Left ventricle myocardium inferior (tissue), 1 donor: ENCODE measurements around the gene LMCD1. TPM values are rescaled to one million over a fixed set of nuclear protein-coding genes. Genes with fewer than 3 reads are reported as not detected.

Experiments used
- DNase-seq: peaks from one replicate; pipeline ENCODE4 v3.0.0-alpha.2; 2020
- H3K27ac ChIP-seq: fragments of 200-600 bp; replicated peaks from 2 replicates; pipeline ENCODE4 v1.8.0; 2021
- H3K27me3 ChIP-seq: fragments of 200-600 bp; 2 replicates; pipeline ENCODE4 v1.8.0; 2021; ENCODE audit warnings: low read depth
- H3K36me3 ChIP-seq: fragments of 200-600 bp; 2 replicates; pipeline ENCODE4 v1.8.0; 2021
- H3K4me1 ChIP-seq: fragments of 200-600 bp; 2 replicates; pipeline ENCODE4 v1.8.0; 2021
- H3K4me3 ChIP-seq: fragments of 200-600 bp; 2 replicates; pipeline ENCODE4 v1.8.0; 2021; ENCODE audit warnings: mild to moderate bottlenecking, moderate library complexity
- H3K9me3 ChIP-seq: fragments of 200-600 bp; replicated peaks from 2 replicates; pipeline ENCODE4 v1.8.0; 2021
- intact Hi-C: fragments of 100-400 bp; cut with micrococcal nuclease; formaldehyde crosslinking; loops from one replicate; pipeline ENCODE4 v1.11.0; 2022
- total RNA-seq: library from RNA; stranded (reverse); fragmentation: NEBNext Ultra II Directional; extraction: Animal tissue kit (Norgen Biotek cat#: 25700); gene quantifications from one replicate; pipeline ENCODE4 v1.2.1, GENCODE V29; 2021
- TF ChIP-seq, protein P1 (sequence below): fragments of 200-600 bp; IDR thresholded peaks from 2 replicates; pipeline ENCODE4 v1.8.0; 2021; ENCODE audit warnings: antibody characterized with exemption, mild to moderate bottlenecking, borderline replicate concordance
- donor health status: DM: no; HTN: yes; CAD: no; lungs with severe emphysema.

Gene LMCD1
- total RNA-seq, 1 donor from 2014 or later: 72.9 TPM

DNA sequence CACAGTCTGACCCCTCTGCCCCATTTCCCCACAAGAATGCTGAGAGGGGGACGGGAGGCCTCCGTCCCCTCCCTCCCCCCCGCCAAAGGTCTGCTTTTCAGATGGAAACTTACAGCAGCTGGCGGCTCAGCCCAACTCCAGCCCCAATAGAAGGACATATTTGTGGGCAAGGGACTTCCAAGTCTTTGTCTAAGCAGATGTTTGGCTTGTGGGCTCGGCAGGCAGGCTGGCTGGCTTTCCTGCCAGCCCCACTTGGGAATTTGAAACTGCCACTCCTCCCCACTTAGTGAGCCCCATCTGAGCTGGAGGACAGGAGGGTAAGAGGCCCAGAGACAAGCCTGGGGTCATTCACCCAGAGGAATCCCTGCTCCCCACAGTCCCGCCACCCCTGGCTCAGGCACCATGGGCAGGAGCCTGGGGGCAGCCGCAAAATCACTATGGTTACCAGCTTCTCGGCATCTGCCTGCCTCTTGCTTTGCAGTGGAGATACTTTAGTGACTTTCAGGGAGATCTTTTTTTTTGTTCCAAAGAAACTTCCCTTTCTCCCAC, 53.6 kb downstream of the LMCD1 start:
- TF ChIP-seq, protein P1, sequence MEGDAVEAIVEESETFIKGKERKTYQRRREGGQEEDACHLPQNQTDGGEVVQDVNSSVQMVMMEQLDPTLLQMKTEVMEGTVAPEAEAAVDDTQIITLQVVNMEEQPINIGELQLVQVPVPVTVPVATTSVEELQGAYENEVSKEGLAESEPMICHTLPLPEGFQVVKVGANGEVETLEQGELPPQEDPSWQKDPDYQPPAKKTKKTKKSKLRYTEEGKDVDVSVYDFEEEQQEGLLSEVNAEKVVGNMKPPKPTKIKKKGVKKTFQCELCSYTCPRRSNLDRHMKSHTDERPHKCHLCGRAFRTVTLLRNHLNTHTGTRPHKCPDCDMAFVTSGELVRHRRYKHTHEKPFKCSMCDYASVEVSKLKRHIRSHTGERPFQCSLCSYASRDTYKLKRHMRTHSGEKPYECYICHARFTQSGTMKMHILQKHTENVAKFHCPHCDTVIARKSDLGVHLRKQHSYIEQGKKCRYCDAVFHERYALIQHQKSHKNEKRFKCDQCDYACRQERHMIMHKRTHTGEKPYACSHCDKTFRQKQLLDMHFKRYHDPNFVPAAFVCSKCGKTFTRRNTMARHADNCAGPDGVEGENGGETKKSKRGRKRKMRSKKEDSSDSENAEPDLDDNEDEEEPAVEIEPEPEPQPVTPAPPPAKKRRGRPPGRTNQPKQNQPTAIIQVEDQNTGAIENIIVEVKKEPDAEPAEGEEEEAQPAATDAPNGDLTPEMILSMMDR: no peak
- no peaks in the 10 kb centered on the region for H3K27me3 ChIP-seq
- H3K9me3 ChIP-seq: no peaks in the 10 kb centered on the region
- H3K4me3 ChIP-seq: no peak overlapping the region
- peaks cover 98% of the 10 kb centered on the region for H3K4me1 ChIP-seq
- peak overlapping the region; percentile 58 for H3K27ac ChIP-seq
- peaks cover 47% of the 10 kb centered on the region for H3K36me3 ChIP-seq
- intact Hi-C loops: no loop called here
- peak; percentile 36 for DNase-seq

DNA sequence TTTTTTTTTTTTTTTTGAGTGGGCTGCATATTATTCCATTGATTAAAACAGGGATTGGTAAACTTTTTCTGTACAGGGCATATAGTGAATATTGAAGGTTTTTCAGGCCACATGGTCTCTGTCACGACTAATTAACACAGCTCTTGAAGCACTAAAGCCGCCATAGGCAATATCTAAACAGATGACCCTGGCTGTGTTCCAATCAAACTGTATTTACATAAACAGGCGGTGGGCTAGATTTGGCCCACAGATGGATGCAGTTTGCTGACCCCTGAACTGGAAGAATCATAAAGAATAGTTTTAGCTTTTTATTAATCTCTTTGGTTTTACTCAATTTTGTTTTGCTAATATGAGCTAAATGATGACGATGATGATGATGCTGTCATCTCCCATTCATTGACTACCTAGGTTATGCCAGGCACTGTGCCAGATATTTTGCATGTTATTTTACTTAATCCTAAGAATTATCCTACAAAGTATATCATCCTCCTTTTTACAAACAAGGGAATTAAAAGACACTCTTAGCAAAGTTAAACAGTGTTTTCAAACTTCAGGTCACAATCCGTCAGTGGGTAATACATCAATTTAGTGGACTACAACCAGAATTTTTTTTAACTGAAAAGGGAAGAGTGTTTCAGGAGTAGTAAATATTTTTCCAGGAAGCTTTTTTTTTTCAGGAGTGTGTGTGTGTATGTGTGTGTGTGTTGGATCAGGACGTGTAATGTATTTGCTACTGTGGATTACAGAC, 54.3 kb downstream of the LMCD1 start:
- TF ChIP-seq, protein P1: no peak
- no peaks in the 10 kb centered on the region for H3K27me3 ChIP-seq
- no peak overlapping the region for H3K4me3 ChIP-seq
- peaks cover 98% of the 10 kb centered on the region for H3K4me1 ChIP-seq
- no peak for DNase-seq
- no peaks in the 10 kb centered on the region for H3K9me3 ChIP-seq
- intact Hi-C loops: no loop called here
- peaks cover 47% of the 10 kb centered on the region for H3K36me3 ChIP-seq
- H3K27ac ChIP-seq: peak overlapping the region; percentile 58

DNA sequence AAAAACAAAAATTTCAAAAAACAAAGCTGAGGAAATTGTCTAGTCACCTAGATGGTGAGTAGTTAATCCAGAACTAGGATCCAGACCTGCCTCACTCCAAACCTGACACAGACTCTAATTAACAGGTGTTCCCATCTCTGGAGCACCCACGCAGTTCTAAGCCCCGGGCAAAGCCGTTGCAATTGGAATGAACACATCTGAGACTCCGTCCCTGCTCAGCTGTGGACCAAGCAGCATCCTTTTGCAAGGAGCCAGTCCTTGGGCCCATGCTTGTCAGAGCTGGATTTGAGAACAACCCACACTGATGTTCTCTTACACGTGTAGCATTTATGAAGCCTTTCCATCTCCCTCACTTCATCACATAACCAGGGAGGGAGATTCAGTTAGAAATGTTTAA, 54.8 kb downstream of the LMCD1 start:
- H3K4me3 ChIP-seq: no peak overlapping the region
- peaks cover 41% of the 10 kb centered on the region for H3K36me3 ChIP-seq
- no peaks in the 10 kb centered on the region for H3K9me3 ChIP-seq
- TF ChIP-seq, protein P1: no peak
- intact Hi-C loops: no loop called here
- peak overlapping the region; percentile 58 for H3K27ac ChIP-seq
- H3K27me3 ChIP-seq: no peaks in the 10 kb centered on the region
- peaks cover 98% of the 10 kb centered on the region for H3K4me1 ChIP-seq
- DNase-seq: no peak

DNA sequence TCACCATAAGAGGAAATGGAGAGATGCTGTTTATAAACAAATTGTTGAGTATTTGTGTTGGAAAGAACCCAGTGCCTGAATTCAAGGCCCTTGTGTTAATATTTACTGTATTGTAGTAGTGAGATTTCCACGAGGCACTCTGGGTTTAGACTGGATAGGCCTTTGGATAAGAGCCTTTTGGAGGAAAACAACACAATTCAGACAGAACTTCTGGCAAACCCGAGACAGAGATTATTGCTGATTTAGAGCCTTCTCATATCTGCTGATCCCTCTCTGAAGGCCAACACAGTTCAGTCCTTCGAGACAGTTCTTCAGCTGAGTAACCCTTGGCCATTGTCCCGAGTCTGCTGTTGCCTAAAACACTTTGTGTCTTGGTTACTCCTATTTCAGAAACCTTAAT, 55.7 kb downstream of the LMCD1 start:
- DNase-seq: peak; percentile 38
- Histone ChIP-seq H3K9me3 (no peaks in the 10 kb centered on the region), H3K27me3 (no peaks in the 10 kb centered on the region), H3K27ac (peak overlapping the region; percentile 58), H3K36me3 (peaks cover 33% of the 10 kb centered on the region), H3K4me1 (peaks cover 98% of the 10 kb centered on the region), H3K4me3 (no peak overlapping the region)
- intact Hi-C loops: no loop called here
- TF ChIP-seq, protein P1: no peak

DNA sequence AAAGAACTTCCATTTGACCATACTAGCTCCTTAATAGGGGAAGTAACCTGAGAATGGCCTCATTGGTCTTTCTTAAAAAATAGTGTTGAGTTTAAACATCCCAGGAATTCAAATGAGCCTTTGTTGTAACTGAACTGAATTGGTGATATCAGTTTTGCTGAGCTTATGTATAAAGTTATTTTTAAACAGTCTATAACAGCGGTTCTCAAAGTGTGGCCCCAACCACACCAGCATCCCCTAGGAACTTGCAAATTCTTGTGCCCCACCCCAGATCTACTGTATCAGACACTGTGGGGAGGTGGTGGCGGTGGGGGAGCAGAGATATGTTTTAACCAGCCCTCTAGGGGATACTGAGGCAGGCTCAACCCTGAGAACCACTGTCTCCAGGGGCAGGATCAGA, 57.0 kb downstream of the LMCD1 start:
- intact Hi-C loops: no loop called here
- Histone ChIP-seq H3K4me1 (peaks cover 98% of the 10 kb centered on the region), H3K9me3 (no peaks in the 10 kb centered on the region), H3K27ac (peak overlapping the region; percentile 58), H3K4me3 (no peak overlapping the region), H3K27me3 (no peaks in the 10 kb centered on the region), H3K36me3 (peaks cover 33% of the 10 kb centered on the region)
- TF ChIP-seq, protein P1: no peak
- DNase-seq: no peak
